GM12878 (cell line): ENCODE measurements around the gene VPS8.

Experiments used
- CHD4 ChIP-seq: fragments of 200-600 bp; sonication (generic); IDR thresholded peaks from 2 replicates; pipeline ENCODE4 v1.6.1; 2016; ENCODE audit warnings: mild to moderate bottlenecking
- CTCF ChIP-seq, 3 experiments: IDR thresholded peaks in 2 of 3; conservative IDR thresholded peaks in 1 of 3; 2 replicates each; pipeline ENCODE4 v1.5.1; 2011; ENCODE audit warnings: low read depth in 3 of 3, low read length in 3 of 3, mild to moderate bottlenecking in 3 of 3, control low read depth in 2 of 3, moderate library complexity in 2 of 3, inconsistent platforms in 1 of 3, mixed read lengths in 1 of 3; ENCODE audit not compliant: control insufficient read depth in 2 of 3, insufficient read depth in 1 of 3; ENCODE audit errors: extremely low read depth in 1 of 3
- DPF2 ChIP-seq: fragments of 450-650 bp; IDR thresholded peaks from 2 replicates; pipeline ENCODE4 v1.6.1; 2017; ENCODE audit warnings: mild to moderate bottlenecking
- EP300 ChIP-seq, 2 experiments: fragments of 150-350 bp in 1 of 2; IDR thresholded peaks; 2 replicates each; pipeline ENCODE4 v1.6.1; 2011 to 2012; ENCODE audit warnings: low read depth in 2 of 2, low read length in 2 of 2, borderline replicate concordance in 1 of 2, improper control_type of control experiment in 1 of 2, inconsistent platforms in 1 of 2; ENCODE audit not compliant: control insufficient read depth in 1 of 2
- EZH2 ChIP-seq: IDR thresholded peaks from 2 replicates; pipeline ENCODE4 v1.6.1; 2012; ENCODE audit warnings: low read depth, mild to moderate bottlenecking, control low read depth, inconsistent platforms, low read length, borderline replicate concordance; ENCODE audit not compliant: control insufficient read depth
- HDAC6 ChIP-seq: fragments of 200-600 bp; sonication (generic); IDR thresholded peaks from one replicate; pipeline ENCODE4 v1.8.0; 2017; ENCODE audit warnings: antibody characterized with exemption; ENCODE audit not compliant: unreplicated experiment
- JUND ChIP-seq: IDR thresholded peaks from 2 replicates; pipeline ENCODE4 v1.6.1; 2012; ENCODE audit warnings: low read depth, mild to moderate bottlenecking, low read length, improper control_type of control experiment, moderate library complexity
- MAX ChIP-seq: IDR thresholded peaks from 2 replicates; pipeline ENCODE4 v1.6.1; 2012; ENCODE audit warnings: low read depth, low read length, improper control_type of control experiment
- NR2C1 ChIP-seq: fragments of 450-650 bp; IDR thresholded peaks from 2 replicates; pipeline ENCODE4 v1.6.1; 2017; ENCODE audit warnings: antibody characterized with exemption, mild to moderate bottlenecking, moderate library complexity
- POLR2A ChIP-seq: IDR thresholded peaks from 2 replicates; pipeline ENCODE4 v1.6.1; 2011; ENCODE audit warnings: low read depth, mild to moderate bottlenecking, low read length
- POLR2AphosphoS5 ChIP-seq: IDR thresholded peaks from 2 replicates; pipeline ENCODE4 v1.6.1; 2011; ENCODE audit warnings: mild to moderate bottlenecking, low read length, inconsistent platforms
- RAD21 ChIP-seq: IDR thresholded peaks from 2 replicates; pipeline ENCODE4 v1.6.1; 2011; ENCODE audit warnings: mild to moderate bottlenecking, low read depth, low read length, moderate library complexity; ENCODE audit not compliant: insufficient read depth
- SUZ12 ChIP-seq: fragments of 200-600 bp; sonication (generic); IDR thresholded peaks from one replicate; pipeline ENCODE4 v1.6.1; 2018; ENCODE audit warnings: antibody characterized with exemption, mild to moderate bottlenecking; ENCODE audit not compliant: unreplicated experiment
- ZBTB11 ChIP-seq: fragments of 450-650 bp; formaldehyde crosslinking; IDR thresholded peaks from 2 replicates; pipeline ENCODE4 v1.5.0; 2022; ENCODE audit warnings: mild to moderate bottlenecking, missing genetic modification characterization

GRCh38 chr3:185066251-185066650 is 254.3 kb downstream of the VPS8 start:
- TF ChIP-seq CHD4 (no peak), POLR2AphosphoS5 (no peak), MAX (no peak), ZBTB11 (CRISPR knock-in tag) (no peak), POLR2A (no peak), DPF2 (no peak), HDAC6 (no peak), CTCF (IDR thresholded peaks at IDR 0.05 in 2 of 3, conservative IDR thresholded peaks at IDR 0.05 in 1 of 3; ENCODE audit: control insufficient read depth in 2 of 3, extremely low read depth in 1 of 3, insufficient read depth in 1 of 3, low read depth in 3 of 3, low read length in 3 of 3) (no peak), JUND (no peak), EZH2 (no peak), NR2C1 (no peak), EP300 (IDR thresholded peaks at IDR 0.05; ENCODE audit: borderline replicate concordance in 1 of 2, control insufficient read depth in 1 of 2, low read depth in 2 of 2, low read length in 2 of 2) (no peak), SUZ12 (no peak), RAD21 (no peak)
